K562 (cell line): ENCODE results near the gene VEGFA. TPM values are rescaled to one million over a fixed set of nuclear protein-coding genes. Genes with fewer than 3 reads are reported as not detected.
A peak's percentile ranks its signal among the peaks of the same experiment; 100 is the strongest.

Experiments used
- ATAC-seq: fragments of 200-7000 bp; cut with Tn5 transposase; 3 replicates; pipeline ENCODE4 v1.9.1; 2020; ENCODE audit warnings: moderate library complexity
- BruUV-seq: library from RNA; stranded (reverse); fragments of 400-500 nt; replicated peaks from 2 replicates; lab custom pipeline; 2021; lab: Mats Ljungman, UMichigan
- CTCF ChIA-PET: fragments of 300-600 bp; formaldehyde crosslinking; extraction: SDS; loops from one replicate; lab custom pipeline; 2021; ENCODE audit warnings: low intra/inter-chr PET ratio; lab: Yijun Ruan, JAX
- POLR2A ChIA-PET: fragments of 300-600, 350-650 bp; sonication (Branson Sonifier 250); formaldehyde crosslinking; extraction: SDS; loops from one replicate; lab custom pipeline; 2021; ENCODE audit warnings: antibody characterized with exemption, inconsistent platforms; lab: Yijun Ruan, JAX
- DNase-seq, 4 experiments: peaks; one replicate each; pipeline versions ENCODE4 v3.0.0 to v3.0.0-alpha.2; 2011 to 2018; ENCODE audit warnings: low spot score in 3 of 4, mixed read lengths in 3 of 4; ENCODE audit errors: extremely low read depth in 1 of 4
- FAIRE-seq: peaks from 2 replicates; lab custom pipeline; 2011; peaks lifted over from hg19 to GRCh38; lab: Jason Lieb, UNC
- H2AFZ ChIP-seq: 2 replicates; pipeline ENCODE4 v1.6.0; 2011; ENCODE audit warnings: low read depth, low read length, control low read depth, inconsistent platforms
- H3K27ac ChIP-seq: fragments of 200-600 bp; 3 replicates; pipeline ENCODE4 v1.8.0; 2011; ENCODE audit warnings: low read depth, mild to moderate bottlenecking, control low read depth, inconsistent platforms, low read length, moderate library complexity, mixed read lengths; ENCODE audit errors: extremely low read depth
- H3K27me3 ChIP-seq, 2 experiments: fragments of 300-600 bp in 1 of 2; 2 replicates in 1 of 2; 3 replicates in 1 of 2; pipeline versions ENCODE4 v1.6.0 to v1.8.0; 2011; ENCODE audit warnings: inconsistent platforms in 2 of 2, low read length in 2 of 2, mild to moderate bottlenecking in 1 of 2, mixed read lengths in 1 of 2, moderate library complexity in 1 of 2; ENCODE audit not compliant: control insufficient read depth in 2 of 2, insufficient read depth in 2 of 2
- H3K36me3 ChIP-seq: fragments of 300-600 bp; 3 replicates; pipeline ENCODE4 v1.8.0; 2011; ENCODE audit warnings: mild to moderate bottlenecking, low read length, inconsistent platforms; ENCODE audit not compliant: control insufficient read depth, insufficient read depth
- H3K4me1 ChIP-seq, 2 experiments: fragments of 200-600 bp in 1 of 2; replicated peaks in 1 of 2; 2 replicates in 1 of 2; 3 replicates in 1 of 2; pipeline versions ENCODE4 v1.5.1 to v1.8.0; 2011; ENCODE audit warnings: inconsistent platforms in 2 of 2, low read length in 2 of 2, mild to moderate bottlenecking in 1 of 2, mixed read lengths in 1 of 2, moderate library complexity in 1 of 2; ENCODE audit not compliant: control insufficient read depth in 2 of 2, insufficient read depth in 2 of 2
- H3K4me2 ChIP-seq: 2 replicates; pipeline ENCODE4 v1.6.1; 2011; ENCODE audit warnings: low read length, control low read depth, inconsistent platforms, mixed read lengths; ENCODE audit not compliant: insufficient read depth
- H3K4me3 ChIP-seq: fragments of 200-600 bp; sonication (generic), shearing (Covaris generic); 2 replicates; pipeline ENCODE4 v1.5.1; 2016; ENCODE audit warnings: control low read depth, inconsistent platforms
- H3K79me2 ChIP-seq: fragments of 200-600 bp; 3 replicates; pipeline ENCODE4 v1.8.0; 2011; ENCODE audit warnings: low read length, inconsistent platforms; ENCODE audit not compliant: control insufficient read depth, insufficient read depth
- H3K9ac ChIP-seq, 2 experiments: 2 replicates each; pipeline versions ENCODE4 v1.6.0 to v1.6.1; 2011; ENCODE audit warnings: low read depth in 2 of 2, low read length in 2 of 2, control low read depth in 1 of 2, inconsistent platforms in 1 of 2, mild to moderate bottlenecking in 1 of 2, mixed read lengths in 1 of 2; ENCODE audit not compliant: insufficient read depth in 1 of 2
- H3K9me1 ChIP-seq: one replicate; pipeline ENCODE4 v1.6.0; 2011; ENCODE audit warnings: inconsistent platforms, mild to moderate bottlenecking, low read length, moderate library complexity; ENCODE audit not compliant: control insufficient read depth, insufficient read depth
- H3K9me3 ChIP-seq: replicated peaks from 2 replicates; pipeline ENCODE4 v1.5.1; 2011; ENCODE audit warnings: low read depth, low read length, inconsistent platforms; ENCODE audit not compliant: control insufficient read depth, insufficient read depth
- H4K20me1 ChIP-seq: replicated peaks from 2 replicates; pipeline ENCODE4 v1.6.1; 2011; ENCODE audit warnings: low read length, inconsistent platforms, mixed read lengths; ENCODE audit not compliant: control insufficient read depth, insufficient read depth
- BRD4 ChIP-seq: fragments of 200-600 bp; sonication (generic); IDR thresholded peaks from 2 replicates; pipeline ENCODE4 v1.6.1; 2017; ENCODE audit warnings: inconsistent platforms
- SP1 ChIP-seq: sonication (generic); formaldehyde crosslinking; IDR thresholded peaks from 2 replicates; pipeline ENCODE4 v1.8.1; 2022; ENCODE audit warnings: mild to moderate bottlenecking, missing genetic modification reagents
- WGBS: fragments of 100-300 bp; shearing (Covaris generic); methylation state at CpG from one replicate; pipeline ENCODE4 v1.1.6; 2016; ENCODE audit warnings: low coverage, mixed read lengths; ENCODE audit not compliant: insufficient coverage; ENCODE audit errors: missing lambda C conversion rate; 5-methylcytosine and 5-hydroxymethylcytosine counted together
- in situ Hi-C: fragments of 300-500 bp; cut with MboI; formaldehyde crosslinking; loops from 4 replicates; pipeline ENCODE4 v1.15.0; 2018; ENCODE audit warnings: inconsistent platforms, mixed read lengths
- intact Hi-C: fragments of 100-400 bp; cut with micrococcal nuclease; formaldehyde crosslinking; loops from 2 replicates; pipeline ENCODE4 v1.14.2; 2022
- polyA plus RNA-seq, 8 experiments: library from polyadenylated mRNA; depleted of rRNA in 4 of 8; stranded (reverse) in 5 of 8; unstranded in 3 of 8; fragments of >200 nt; fragmentation: Nextera tagmentation in 2 of 8; fragmentation: Illumina TruSeq in 1 of 8; extraction: Ambion mirVana in 2 of 8; extraction: Trizol in 1 of 8; gene quantifications; 2 replicates each; pipeline versions ENCODE4 v1.2.1 to v1.2.3, GENCODE V29; 2011 to 2014; ENCODE audit warnings: inconsistent platforms in 1 of 8, missing spikeins in 1 of 8
- total RNA-seq, 7 experiments: library from RNA; depleted of rRNA in 6 of 7; stranded (reverse); fragments of >200 nt in 6 of 7; fragmentation: Illumina TruSeq in 2 of 7; extraction: Trizol in 2 of 7; gene quantifications; 2 replicates each; pipeline versions ENCODE4 v1.2.1 to v1.2.3, GENCODE V29; 2011 to 2021; ENCODE audit warnings: low replicate concordance in 1 of 7
- TF ChIP-seq, protein P1 (sequence below), 3 experiments: IDR thresholded peaks in 2 of 3; conservative IDR thresholded peaks in 1 of 3; 2 replicates each; pipeline ENCODE4 v1.5.1; 2011 to 2012; ENCODE audit warnings: low read length in 3 of 3, mild to moderate bottlenecking in 3 of 3, control low read depth in 2 of 3, improper control_type of control experiment in 1 of 3, inconsistent platforms in 1 of 3, low read depth in 1 of 3, mixed read lengths in 1 of 3, moderate library complexity in 1 of 3; ENCODE audit not compliant: insufficient read depth in 2 of 3
- TF ChIP-seq, protein P2 (sequence below): sonication (generic); formaldehyde crosslinking; IDR thresholded peaks from 2 replicates; pipeline ENCODE4 v1.8.1; 2023; ENCODE audit warnings: mild to moderate bottlenecking, missing genetic modification reagents

Gene VEGFA
- total and polyA plus RNA-seq, 9 of the 15 experiments (the other 6 are each of a cell fraction or from before 2014, with no cell fraction given): 14.0 to 271 (median 124) TPM

DNA sequence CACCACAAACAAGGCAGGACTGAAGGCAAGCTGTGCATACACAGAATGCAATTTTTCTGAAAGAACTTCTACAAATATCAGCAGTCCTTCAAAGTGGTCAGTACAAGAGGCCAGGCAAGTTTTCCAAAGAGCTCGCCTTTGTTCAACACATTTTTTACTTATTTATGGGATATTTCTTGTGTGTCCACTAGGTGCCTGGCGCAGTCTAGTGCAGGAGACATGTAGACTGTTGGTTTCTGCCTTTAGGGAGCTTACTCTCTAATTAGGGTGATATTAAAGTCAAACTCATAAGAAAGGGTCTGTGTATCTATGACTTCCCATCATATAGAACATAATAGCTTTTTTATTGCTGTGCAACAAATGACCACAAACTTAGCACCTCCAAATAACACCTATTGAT, 21.2 kb upstream of the VEGFA start:
- DNase-seq: no peak
- peak; percentile 68 for ATAC-seq
- peaks cover 6 to 13% of the 10 kb centered on the region in 2 experiments; a peak in 4 of 5 replicates for H3K4me1 ChIP-seq
- in situ Hi-C loops (no loop called here), intact Hi-C loops (no loop called here)
- FAIRE-seq: no peak
- no peaks in the 10 kb centered on the region for H3K79me2 ChIP-seq
- H3K27ac ChIP-seq: no peak overlapping the region
- CTCF ChIA-PET: no interaction called here
- TF ChIP-seq, protein P1, sequence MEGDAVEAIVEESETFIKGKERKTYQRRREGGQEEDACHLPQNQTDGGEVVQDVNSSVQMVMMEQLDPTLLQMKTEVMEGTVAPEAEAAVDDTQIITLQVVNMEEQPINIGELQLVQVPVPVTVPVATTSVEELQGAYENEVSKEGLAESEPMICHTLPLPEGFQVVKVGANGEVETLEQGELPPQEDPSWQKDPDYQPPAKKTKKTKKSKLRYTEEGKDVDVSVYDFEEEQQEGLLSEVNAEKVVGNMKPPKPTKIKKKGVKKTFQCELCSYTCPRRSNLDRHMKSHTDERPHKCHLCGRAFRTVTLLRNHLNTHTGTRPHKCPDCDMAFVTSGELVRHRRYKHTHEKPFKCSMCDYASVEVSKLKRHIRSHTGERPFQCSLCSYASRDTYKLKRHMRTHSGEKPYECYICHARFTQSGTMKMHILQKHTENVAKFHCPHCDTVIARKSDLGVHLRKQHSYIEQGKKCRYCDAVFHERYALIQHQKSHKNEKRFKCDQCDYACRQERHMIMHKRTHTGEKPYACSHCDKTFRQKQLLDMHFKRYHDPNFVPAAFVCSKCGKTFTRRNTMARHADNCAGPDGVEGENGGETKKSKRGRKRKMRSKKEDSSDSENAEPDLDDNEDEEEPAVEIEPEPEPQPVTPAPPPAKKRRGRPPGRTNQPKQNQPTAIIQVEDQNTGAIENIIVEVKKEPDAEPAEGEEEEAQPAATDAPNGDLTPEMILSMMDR (IDR thresholded peaks at IDR 0.05 in 2 of 3, conservative IDR thresholded peaks at IDR 0.05 in 1 of 3; ENCODE audit: insufficient read depth in 2 of 3, low read depth in 1 of 3, low read length in 3 of 3): peak in 2 of 3 experiments; percentile 20 to 29; a peak in 1 of 6 replicates
- TF ChIP-seq BRD4 (no peak), SP1 (CRISPR knock-in tag) (0 out of 2 replicates have a peak, but pooled peaks have one; percentile 19)
- TF ChIP-seq, protein P2, sequence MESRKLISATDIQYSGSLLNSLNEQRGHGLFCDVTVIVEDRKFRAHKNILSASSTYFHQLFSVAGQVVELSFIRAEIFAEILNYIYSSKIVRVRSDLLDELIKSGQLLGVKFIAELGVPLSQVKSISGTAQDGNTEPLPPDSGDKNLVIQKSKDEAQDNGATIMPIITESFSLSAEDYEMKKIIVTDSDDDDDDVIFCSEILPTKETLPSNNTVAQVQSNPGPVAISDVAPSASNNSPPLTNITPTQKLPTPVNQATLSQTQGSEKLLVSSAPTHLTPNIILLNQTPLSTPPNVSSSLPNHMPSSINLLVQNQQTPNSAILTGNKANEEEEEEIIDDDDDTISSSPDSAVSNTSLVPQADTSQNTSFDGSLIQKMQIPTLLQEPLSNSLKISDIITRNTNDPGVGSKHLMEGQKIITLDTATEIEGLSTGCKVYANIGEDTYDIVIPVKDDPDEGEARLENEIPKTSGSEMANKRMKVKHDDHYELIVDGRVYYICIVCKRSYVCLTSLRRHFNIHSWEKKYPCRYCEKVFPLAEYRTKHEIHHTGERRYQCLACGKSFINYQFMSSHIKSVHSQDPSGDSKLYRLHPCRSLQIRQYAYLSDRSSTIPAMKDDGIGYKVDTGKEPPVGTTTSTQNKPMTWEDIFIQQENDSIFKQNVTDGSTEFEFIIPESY: peak; percentile 86
- peak overlapping the region; percentile 10; the same call in 1 of the 2 replicates for H2AFZ ChIP-seq
- 35% methylated on average over 2 of the region's 2 CpGs for WGBS
- no peaks in the 10 kb centered on the region for H3K9me3 ChIP-seq
- H3K36me3 ChIP-seq: no peaks in the 10 kb centered on the region
- H4K20me1 ChIP-seq: no peaks in the 10 kb centered on the region
- H3K9me1 ChIP-seq: peaks cover 4% of the 10 kb centered on the region
- POLR2A ChIA-PET: interaction anchor here (0.7 to 3.7 kb wide), 4 partner anchors 9 to 499 kb away, joined by 3 to 17 read pairs (median 3); no protein-coding TSS in a partner anchor
- H3K4me2 ChIP-seq: no peak overlapping the region
- no peak overlapping the region for H3K9ac ChIP-seq
- no peak overlapping the region for H3K4me3 ChIP-seq
- no TSS peak for BruUV-seq
- no peaks in the 10 kb centered on the region; a peak in 1 of 5 replicates for H3K27me3 ChIP-seq
